SK-N-SH treated with all-trans-retinoic acid at 6 μM for 48 hours (cell line): ENCODE data around the gene CTNND1.

Source experiments
- POU6F1 ChIP-seq: fragments of 250-450 bp; sonication (Bioruptor Pico); IDR thresholded peaks from 2 replicates; pipeline ENCODE4 v1.8.0; 2021; ENCODE audit warnings: low read depth, mild to moderate bottlenecking, moderate library complexity, borderline replicate concordance
- ZFP3 ChIP-seq: fragments of 250-450 bp; sonication (Bioruptor Pico); IDR thresholded peaks from 2 replicates; pipeline ENCODE4 v1.5.0; 2020; ENCODE audit warnings: mild to moderate bottlenecking, moderate library complexity
- ZFP30 ChIP-seq: fragments of 450-650 bp; formaldehyde crosslinking; IDR thresholded peaks from 2 replicates; pipeline ENCODE4 v1.5.0; 2022; ENCODE audit warnings: mild to moderate bottlenecking, moderate library complexity

- TF ChIP-seq ZFP3 (CRISPR knock-in tag) (no peak), ZFP30 (CRISPR knock-in tag) (no peak), POU6F1 (no peak)
Measured at GRCh38 chr11:57781529-57781943, 19.9 kb downstream of the CTNND1 start.
